GM12873 (cell line): Measurements from ENCODE around the gene HHIPL1.

Experiments used
- TF ChIP-seq, protein P1 (sequence below): IDR thresholded peaks from 2 replicates; pipeline ENCODE4 v1.5.1; 2012; ENCODE audit warnings: low read depth, mild to moderate bottlenecking, moderate library complexity, low read length, control low read depth; ENCODE audit not compliant: insufficient read depth; ENCODE audit errors: missing control alignments

The HHIPL1 gene

DNA sequence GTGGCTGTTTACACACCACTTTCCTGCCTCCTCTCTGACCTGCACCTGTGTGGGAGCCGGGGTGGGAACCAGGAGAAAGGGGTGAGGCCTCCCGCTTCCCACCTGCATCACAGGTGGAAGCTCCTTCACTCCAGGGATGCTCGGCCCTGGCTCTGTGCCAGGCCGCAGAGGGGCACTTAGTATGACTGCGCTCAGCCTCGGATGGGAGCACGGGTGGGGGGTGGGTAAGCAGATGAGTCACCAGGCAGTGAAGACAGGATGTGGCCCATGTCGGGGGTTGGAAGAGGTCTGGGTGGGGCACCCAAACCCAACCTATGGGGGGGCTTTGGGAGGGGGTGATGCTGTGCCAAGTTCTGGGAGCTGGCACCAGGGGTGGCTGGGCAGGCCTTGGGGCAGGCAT lies 31.7 kb downstream of the HHIPL1 start:
- TF ChIP-seq, protein P1, sequence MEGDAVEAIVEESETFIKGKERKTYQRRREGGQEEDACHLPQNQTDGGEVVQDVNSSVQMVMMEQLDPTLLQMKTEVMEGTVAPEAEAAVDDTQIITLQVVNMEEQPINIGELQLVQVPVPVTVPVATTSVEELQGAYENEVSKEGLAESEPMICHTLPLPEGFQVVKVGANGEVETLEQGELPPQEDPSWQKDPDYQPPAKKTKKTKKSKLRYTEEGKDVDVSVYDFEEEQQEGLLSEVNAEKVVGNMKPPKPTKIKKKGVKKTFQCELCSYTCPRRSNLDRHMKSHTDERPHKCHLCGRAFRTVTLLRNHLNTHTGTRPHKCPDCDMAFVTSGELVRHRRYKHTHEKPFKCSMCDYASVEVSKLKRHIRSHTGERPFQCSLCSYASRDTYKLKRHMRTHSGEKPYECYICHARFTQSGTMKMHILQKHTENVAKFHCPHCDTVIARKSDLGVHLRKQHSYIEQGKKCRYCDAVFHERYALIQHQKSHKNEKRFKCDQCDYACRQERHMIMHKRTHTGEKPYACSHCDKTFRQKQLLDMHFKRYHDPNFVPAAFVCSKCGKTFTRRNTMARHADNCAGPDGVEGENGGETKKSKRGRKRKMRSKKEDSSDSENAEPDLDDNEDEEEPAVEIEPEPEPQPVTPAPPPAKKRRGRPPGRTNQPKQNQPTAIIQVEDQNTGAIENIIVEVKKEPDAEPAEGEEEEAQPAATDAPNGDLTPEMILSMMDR = no peak

DNA sequence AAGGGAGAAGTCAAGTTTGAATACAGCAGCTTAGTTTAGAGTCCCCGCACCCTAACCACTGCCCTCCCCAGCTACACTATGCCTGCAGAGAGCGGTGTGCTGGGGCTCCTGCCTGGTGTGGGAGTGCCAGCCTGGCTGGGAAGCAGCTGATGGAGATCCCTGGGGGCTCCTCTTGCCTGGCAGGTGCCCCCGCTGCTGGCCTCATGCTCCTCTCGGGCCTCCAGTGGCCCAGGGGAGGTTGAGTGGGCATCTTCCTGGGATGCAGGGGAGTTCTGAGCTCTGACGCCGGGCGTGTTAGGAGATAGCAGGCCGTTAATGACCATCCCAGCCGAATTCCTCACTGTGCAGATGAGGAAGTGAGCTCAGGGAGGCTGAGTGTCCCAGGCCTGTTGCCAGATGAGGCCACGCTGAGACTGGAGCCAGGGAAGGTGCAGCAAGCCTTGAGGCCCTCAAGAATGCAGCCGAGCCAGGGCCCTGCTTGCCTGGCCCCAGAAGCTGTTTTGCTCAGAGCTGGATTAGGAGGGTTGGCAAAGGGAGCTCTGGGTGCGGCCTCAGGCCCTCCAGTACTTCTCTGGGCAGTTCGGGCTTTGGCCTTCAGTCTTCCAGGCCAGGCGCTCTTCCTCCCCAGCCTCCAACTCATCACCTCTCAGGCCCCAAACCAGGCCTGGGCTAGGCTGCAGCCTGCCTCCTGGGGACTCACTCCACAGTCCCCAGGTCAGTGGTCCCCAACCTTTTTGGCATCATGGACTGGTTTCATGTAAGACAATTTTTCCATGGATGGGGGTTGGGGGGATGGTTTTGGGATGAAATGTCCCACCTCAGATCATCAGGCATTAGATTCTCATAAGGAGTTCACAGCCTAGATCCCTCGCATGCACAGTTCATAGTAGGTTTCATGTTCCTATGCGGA lies 32.6 kb downstream of the HHIPL1 start:
- TF ChIP-seq, protein P1 = no peak

DNA sequence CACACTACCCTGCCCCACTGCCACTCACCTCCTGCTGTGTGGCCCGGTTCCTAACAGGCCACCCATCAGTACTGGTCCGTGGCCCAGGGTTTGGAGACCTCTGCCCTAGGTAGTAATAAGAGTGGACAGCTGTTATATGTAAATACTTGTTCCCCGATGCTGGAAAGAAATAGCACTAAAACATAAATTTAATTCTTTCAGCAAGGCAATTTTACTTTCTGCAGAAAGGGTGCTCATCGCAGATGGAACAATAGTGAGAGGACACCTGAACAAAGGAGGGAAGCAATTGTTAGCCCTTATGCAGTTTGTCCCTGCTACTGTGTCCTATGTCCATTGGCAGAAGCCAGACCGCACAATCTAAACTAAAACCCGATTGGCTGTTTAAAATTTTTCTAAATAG lies 33.3 kb downstream of the HHIPL1 start:
- TF ChIP-seq, protein P1 = no peak

DNA sequence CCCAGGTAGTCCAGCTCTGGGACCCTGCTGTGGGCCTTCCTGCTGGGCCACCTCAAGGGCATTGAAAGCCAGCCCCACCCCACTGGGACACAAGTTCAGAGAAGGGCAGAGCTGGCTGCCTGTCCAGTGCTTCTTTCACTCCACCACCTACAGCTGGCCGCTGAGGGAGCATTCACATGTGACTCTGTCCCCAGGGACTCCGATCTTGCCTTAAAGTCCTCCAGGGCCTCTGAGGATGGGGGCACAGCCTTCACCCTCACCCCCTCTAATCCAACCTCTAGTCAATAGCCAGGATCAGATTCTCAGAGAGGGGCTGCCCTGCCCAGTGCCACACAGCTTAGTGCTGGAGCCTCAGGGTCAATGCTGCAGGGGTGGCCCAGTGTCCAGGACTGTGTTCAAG lies 34.2 kb downstream of the HHIPL1 start:
- TF ChIP-seq, protein P1 = no peak

DNA sequence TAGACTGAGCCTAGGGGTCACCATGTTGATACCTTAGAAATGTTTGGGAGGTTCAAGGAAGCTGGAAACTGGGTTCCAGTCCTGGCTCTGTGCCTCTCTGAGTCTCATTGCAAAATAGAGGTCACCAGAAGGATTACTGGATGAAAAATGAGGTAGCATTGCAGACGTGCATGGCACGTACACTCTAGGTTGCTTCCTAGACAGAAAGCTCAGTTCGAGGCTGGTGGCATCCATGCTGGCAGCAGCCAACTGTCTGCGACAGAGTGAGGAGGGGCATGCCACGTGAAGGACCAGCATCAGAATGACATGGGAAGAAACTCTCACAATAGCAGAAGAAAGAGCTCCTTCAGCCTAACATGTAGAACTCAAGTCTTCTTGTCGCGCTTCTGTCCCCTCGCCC lies 34.6 kb downstream of the HHIPL1 start:
- TF ChIP-seq, protein P1 = no peak

DNA sequence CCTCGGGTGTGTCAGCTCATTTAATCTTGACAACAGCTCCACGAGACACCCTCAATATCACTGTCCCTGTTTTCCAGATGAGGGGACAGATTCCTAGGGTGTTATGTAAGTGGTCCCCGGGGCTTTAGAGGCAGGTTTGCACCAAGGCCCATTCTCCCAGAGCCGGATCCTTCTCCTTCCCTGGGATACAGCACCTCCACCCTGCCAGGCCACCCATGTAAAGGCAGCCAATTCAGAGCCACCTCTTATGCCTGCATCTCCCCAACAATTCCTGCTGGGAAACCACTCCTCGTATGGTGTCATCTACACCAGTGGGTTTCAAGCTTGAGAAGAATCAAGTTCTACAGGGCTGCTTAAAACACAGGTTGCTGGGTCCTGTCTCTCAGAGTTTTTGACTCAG lies 35.1 kb downstream of the HHIPL1 start:
- TF ChIP-seq, protein P1 = no peak

DNA sequence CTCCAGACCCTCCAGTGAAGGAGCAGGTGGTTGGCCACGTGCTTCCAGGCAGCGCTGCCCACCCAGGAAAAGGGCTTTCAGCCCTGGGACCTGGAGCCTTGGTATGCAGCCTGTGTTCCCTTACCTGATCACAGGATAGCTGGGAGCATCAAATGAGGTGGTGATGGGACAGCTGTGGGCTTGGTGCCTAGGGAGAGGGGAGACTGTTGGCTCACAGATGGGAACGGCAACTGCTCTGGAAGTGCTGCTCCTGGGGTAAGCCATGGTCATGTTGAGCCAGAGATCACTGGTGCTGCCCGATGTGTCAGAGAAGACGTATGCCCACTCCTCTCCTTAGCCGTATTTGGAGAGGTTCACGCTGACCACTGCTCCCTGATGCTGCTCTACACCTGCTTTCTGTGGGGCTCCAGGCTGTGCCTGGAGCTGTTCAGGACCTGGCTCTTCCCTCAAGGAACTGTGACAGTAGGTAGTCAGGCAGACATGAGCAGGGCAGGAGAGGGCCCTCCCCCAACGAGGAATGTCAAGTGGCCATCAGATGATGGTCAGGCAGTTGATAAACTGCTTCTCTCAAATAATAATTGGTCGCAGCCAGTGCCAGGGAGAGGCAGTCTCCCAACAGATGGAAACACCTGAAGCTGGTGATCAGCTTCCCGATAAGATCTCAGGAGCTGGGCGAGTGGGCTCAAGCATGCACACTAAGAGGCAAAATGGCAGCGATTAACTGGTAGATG lies 36.3 kb downstream of the HHIPL1 start:
- TF ChIP-seq, protein P1 = no peak
